CD4-positive, CD25-positive, alpha-beta regulatory T cell (primary cell): ENCODE data around the gene SMOC2. TPM values are rescaled to one million over a fixed set of nuclear protein-coding genes. Genes with fewer than 3 reads are reported as not detected.

ENCODE experiments used
- ATAC-seq, 2 donors: fragments of 150-1000 bp; cut with Tn5 transposase; one replicate each; pipeline ENCODE4 v1.10.0; 2021; ENCODE audit warnings: low read depth in 2 of 2, moderate number of reproducible peaks in 2 of 2, moderate library complexity in 1 of 2
- DNase-seq, 3 donors: peaks; one replicate each; pipeline versions ENCODE4 v3.0.0 to v3.0.0-alpha.2; 2012 to 2022; ENCODE audit warnings: mixed read lengths in 1 of 3
- H3K27ac ChIP-seq: one replicate; pipeline ENCODE4 v1.7.0; 2013; ENCODE audit warnings: mild to moderate bottlenecking, low read length; ENCODE audit not compliant: insufficient read depth, poor library complexity, severe bottlenecking
- H3K27me3 ChIP-seq: one replicate; pipeline ENCODE4 v1.7.0; 2013; ENCODE audit warnings: low read length; ENCODE audit not compliant: control insufficient read depth, insufficient read depth
- H3K36me3 ChIP-seq: one replicate; pipeline ENCODE4 v1.7.0; 2013; ENCODE audit warnings: mild to moderate bottlenecking, low read length, moderate library complexity; ENCODE audit not compliant: control insufficient read depth, insufficient read depth
- H3K4me1 ChIP-seq: 2 replicates; pipeline ENCODE4 v1.7.0; 2013; ENCODE audit warnings: mild to moderate bottlenecking, low read length; ENCODE audit not compliant: insufficient read depth, control insufficient read depth, poor library complexity, severe bottlenecking
- H3K4me3 ChIP-seq: one replicate; pipeline ENCODE4 v1.7.0; 2013; ENCODE audit warnings: low read depth, mild to moderate bottlenecking, low read length, moderate library complexity
- H3K9me3 ChIP-seq, 2 experiments: 1 replicate in 1 of 2; 2 replicates in 1 of 2; pipeline ENCODE4 v1.7.0; 2013; ENCODE audit warnings: low read length in 2 of 2, mild to moderate bottlenecking in 1 of 2, moderate library complexity in 1 of 2; ENCODE audit not compliant: control insufficient read depth in 2 of 2
- H3K27ac Mint-ChIP-seq, 3 donors: one replicate each; pipeline ENCODE4 v1.8.0; 2020 to 2022; ENCODE audit warnings: mild to moderate bottlenecking in 3 of 3, mixed read lengths in 3 of 3, moderate library complexity in 2 of 3
- H3K27me3 Mint-ChIP-seq: one replicate; pipeline ENCODE4 v1.8.0; 2022; ENCODE audit warnings: mild to moderate bottlenecking, mixed read lengths
- H3K36me3 Mint-ChIP-seq: one replicate; pipeline ENCODE4 v1.8.0; 2020; ENCODE audit warnings: mixed read lengths
- H3K4me1 Mint-ChIP-seq, 4 donors: one replicate each; pipeline ENCODE4 v1.8.0; 2020 to 2022; ENCODE audit warnings: mixed read lengths in 4 of 4, mild to moderate bottlenecking in 1 of 4
- H3K4me3 Mint-ChIP-seq, 4 donors: one replicate each; pipeline ENCODE4 v1.8.0; 2020 to 2022; ENCODE audit warnings: mild to moderate bottlenecking in 4 of 4, mixed read lengths in 4 of 4, moderate library complexity in 3 of 4
- H3K9me3 Mint-ChIP-seq, 7 donors: one replicate each; pipeline ENCODE4 v1.8.0; 2020 to 2022; ENCODE audit warnings: mixed read lengths in 7 of 7, mild to moderate bottlenecking in 3 of 7, moderate library complexity in 2 of 7
- polyA plus RNA-seq, 4 donors: library from polyadenylated mRNA; unstranded; fragments of 300-500 nt; fragmentation: Illumina TruSeq; gene quantifications; one replicate each; pipeline ENCODE4 v1.2.3, GENCODE V29; 2021
- total RNA-seq: library from RNA; stranded (reverse); gene quantifications from one replicate; pipeline ENCODE4 v1.2.3, GENCODE V29; 2022

The SMOC2 gene
- total and polyA plus RNA-seq, 5 donors from 2014 or later, result not detected

- no peaks in the 10 kb centered on the region for H3K4me1 ChIP-seq
- Mint-ChIP-seq H3K9me3 (no peaks in the 10 kb centered on the region), H3K4me3 (no peak overlapping the region), H3K27me3 (peaks cover 5% of the 10 kb centered on the region), H3K36me3 (no peaks in the 10 kb centered on the region), H3K4me1 (no peaks in the 10 kb centered on the region), H3K27ac (no peak overlapping the region)
- H3K9me3 ChIP-seq, result no peaks in the 10 kb centered on the region
- no peaks in the 10 kb centered on the region for H3K36me3 ChIP-seq
- DNase-seq (no peak), ATAC-seq (no peak)
- no peak overlapping the region for H3K4me3 ChIP-seq
- H3K27ac ChIP-seq, result no peak overlapping the region
- H3K27me3 ChIP-seq, result no peaks in the 10 kb centered on the region
These were observed 265.6 kb downstream of the SMOC2 start for GRCh38 chr6:168706471-168707177.

GRCh38 chr6:168708526-168708925 lies 267.5 kb downstream of the SMOC2 start:
- DNase-seq, result no peak
- Histone ChIP-seq H3K36me3 (no peaks in the 10 kb centered on the region), H3K27me3 (no peaks in the 10 kb centered on the region), H3K4me3 (no peak overlapping the region), H3K9me3 (no peaks in the 10 kb centered on the region), H3K4me1 (no peaks in the 10 kb centered on the region), H3K27ac (no peak overlapping the region)
- Mint-ChIP-seq H3K9me3 (peaks cover 0 to 2% (median 0%) of the 10 kb centered on the region in 7 donors), H3K27me3 (no peaks in the 10 kb centered on the region), H3K27ac (no peak overlapping the region), H3K36me3 (no peaks in the 10 kb centered on the region), H3K4me3 (no peak overlapping the region), H3K4me1 (no peaks in the 10 kb centered on the region)
- ATAC-seq, result no peak

GRCh38 chr6:168708984-168709383 lies 268.0 kb downstream of the SMOC2 start:
- ATAC-seq (no peak), DNase-seq (no peak)
- no peak overlapping the region for H3K27ac Mint-ChIP-seq
- H3K27ac ChIP-seq, result no peak overlapping the region
- H3K27me3 Mint-ChIP-seq, result no peaks in the 10 kb centered on the region
- peaks cover 0 to 2% (median 0%) of the 10 kb centered on the region in 7 donors for H3K9me3 Mint-ChIP-seq
- no peaks in the 10 kb centered on the region for H3K27me3 ChIP-seq
- no peaks in the 10 kb centered on the region for H3K4me1 ChIP-seq
- H3K4me3 Mint-ChIP-seq, result no peak overlapping the region
- H3K36me3 ChIP-seq, result no peaks in the 10 kb centered on the region
- no peaks in the 10 kb centered on the region for H3K9me3 ChIP-seq
- no peaks in the 10 kb centered on the region for H3K36me3 Mint-ChIP-seq
- no peaks in the 10 kb centered on the region for H3K4me1 Mint-ChIP-seq
- H3K4me3 ChIP-seq, result no peak overlapping the region

- no peak overlapping the region for H3K27ac ChIP-seq
- no peak overlapping the region for H3K4me3 Mint-ChIP-seq
- H3K4me1 ChIP-seq, result no peaks in the 10 kb centered on the region
- H3K4me3 ChIP-seq, result no peak overlapping the region
- DNase-seq (no peak), ATAC-seq (no peak)
- H3K27ac Mint-ChIP-seq, result no peak overlapping the region
- H3K9me3 Mint-ChIP-seq, result peaks cover 0 to 2% (median 0%) of the 10 kb centered on the region in 7 donors
- H3K27me3 Mint-ChIP-seq, result no peaks in the 10 kb centered on the region
- H3K27me3 ChIP-seq, result no peaks in the 10 kb centered on the region
- H3K36me3 Mint-ChIP-seq, result no peaks in the 10 kb centered on the region
- no peaks in the 10 kb centered on the region for H3K4me1 Mint-ChIP-seq
- H3K9me3 ChIP-seq, result no peaks in the 10 kb centered on the region
- H3K36me3 ChIP-seq, result no peaks in the 10 kb centered on the region
These were observed 268.4 kb downstream of the SMOC2 start for GRCh38 chr6:168709390-168709789.

- DNase-seq (no peak), ATAC-seq (no peak)
- H3K36me3 Mint-ChIP-seq, result no peaks in the 10 kb centered on the region
- H3K4me1 Mint-ChIP-seq, result no peaks in the 10 kb centered on the region
- H3K27ac ChIP-seq, result no peak overlapping the region
- H3K27ac Mint-ChIP-seq, result no peak overlapping the region
- no peaks in the 10 kb centered on the region for H3K4me1 ChIP-seq
- peaks cover 0 to 2% (median 0%) of the 10 kb centered on the region in 7 donors for H3K9me3 Mint-ChIP-seq
- H3K36me3 ChIP-seq, result no peaks in the 10 kb centered on the region
- no peak overlapping the region for H3K4me3 Mint-ChIP-seq
- H3K4me3 ChIP-seq, result no peak overlapping the region
- H3K9me3 ChIP-seq, result no peaks in the 10 kb centered on the region
- H3K27me3 ChIP-seq, result no peaks in the 10 kb centered on the region
- no peaks in the 10 kb centered on the region for H3K27me3 Mint-ChIP-seq
These were observed 269.0 kb downstream of the SMOC2 start for GRCh38 chr6:168709991-168710390.

- Histone ChIP-seq H3K9me3 (no peaks in the 10 kb centered on the region), H3K27me3 (no peaks in the 10 kb centered on the region), H3K36me3 (no peaks in the 10 kb centered on the region), H3K27ac (no peak overlapping the region), H3K4me3 (no peak overlapping the region), H3K4me1 (no peaks in the 10 kb centered on the region)
- ATAC-seq (no peak), DNase-seq (no peak)
- peaks cover 0 to 2% (median 0%) of the 10 kb centered on the region in 7 donors for H3K9me3 Mint-ChIP-seq
- no peaks in the 10 kb centered on the region for H3K4me1 Mint-ChIP-seq
- H3K36me3 Mint-ChIP-seq, result no peaks in the 10 kb centered on the region
- no peaks in the 10 kb centered on the region for H3K27me3 Mint-ChIP-seq
- no peak overlapping the region for H3K4me3 Mint-ChIP-seq
- no peak overlapping the region for H3K27ac Mint-ChIP-seq
These were observed 270.2 kb downstream of the SMOC2 start for GRCh38 chr6:168711049-168711640.

GRCh38 chr6:168711666-168712300 lies 270.8 kb downstream of the SMOC2 start:
- no peak overlapping the region for H3K27ac ChIP-seq
- H3K9me3 Mint-ChIP-seq, result peaks cover 0 to 2% (median 0%) of the 10 kb centered on the region in 7 donors
- no peak overlapping the region for H3K4me3 Mint-ChIP-seq
- H3K4me1 Mint-ChIP-seq, result no peaks in the 10 kb centered on the region
- H3K9me3 ChIP-seq, result no peaks in the 10 kb centered on the region
- no peak overlapping the region for H3K27ac Mint-ChIP-seq
- ATAC-seq (no peak), DNase-seq (no peak)
- no peak overlapping the region for H3K4me3 ChIP-seq
- no peaks in the 10 kb centered on the region for H3K36me3 Mint-ChIP-seq
- H3K36me3 ChIP-seq, result no peaks in the 10 kb centered on the region
- H3K4me1 ChIP-seq, result no peaks in the 10 kb centered on the region
- H3K27me3 Mint-ChIP-seq, result no peaks in the 10 kb centered on the region
- H3K27me3 ChIP-seq, result no peaks in the 10 kb centered on the region
